COLO668 (cell line): ENCODE data around the gene TNS1.

Experiments
- DNase-seq: peaks from one replicate; lab custom pipeline; 2025; ENCODE audit not compliant: unreplicated experiment; lab: John Stamatoyannopoulos, UW

The TNS1 gene

DNA sequence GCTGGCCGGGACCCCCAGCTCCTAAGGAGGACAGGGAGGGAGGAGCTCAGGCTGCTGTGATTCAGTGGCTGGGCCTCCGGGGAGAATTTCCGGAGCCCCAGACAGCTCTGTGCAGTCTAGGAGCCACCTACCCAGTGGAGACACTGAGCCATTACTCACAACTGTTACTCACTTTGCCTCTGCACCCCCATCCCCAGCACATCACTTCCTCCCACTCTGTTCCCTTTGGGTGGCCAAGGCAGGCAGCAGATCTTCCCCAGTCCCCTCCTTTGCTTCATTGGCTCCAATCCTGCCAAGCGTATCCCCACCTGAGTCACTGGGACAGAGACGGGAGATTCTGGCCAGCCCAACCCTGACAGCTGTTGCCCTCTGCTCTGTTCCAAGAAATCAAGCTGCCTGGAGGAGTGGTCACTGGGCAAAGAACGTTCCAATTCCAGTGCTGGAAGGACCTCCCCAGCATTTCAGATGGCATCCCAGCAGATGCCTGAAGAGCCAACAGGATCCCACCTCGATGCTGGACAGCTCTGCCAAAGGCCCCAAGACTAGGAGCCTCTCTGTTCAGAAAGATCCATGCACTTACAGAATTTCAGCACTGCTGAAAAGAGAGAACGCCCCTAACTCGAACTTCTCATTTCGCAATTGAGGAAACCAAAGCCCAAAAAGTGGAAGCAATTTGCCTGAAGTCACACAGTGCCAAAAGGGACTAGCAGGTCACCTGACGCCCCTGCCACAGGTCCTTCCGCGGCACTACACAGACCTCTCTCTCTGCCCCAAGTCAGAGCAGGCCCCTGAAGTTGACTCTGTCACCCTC is 68.3 kb downstream of the TNS1 start:
- no peak for DNase-seq

DNA sequence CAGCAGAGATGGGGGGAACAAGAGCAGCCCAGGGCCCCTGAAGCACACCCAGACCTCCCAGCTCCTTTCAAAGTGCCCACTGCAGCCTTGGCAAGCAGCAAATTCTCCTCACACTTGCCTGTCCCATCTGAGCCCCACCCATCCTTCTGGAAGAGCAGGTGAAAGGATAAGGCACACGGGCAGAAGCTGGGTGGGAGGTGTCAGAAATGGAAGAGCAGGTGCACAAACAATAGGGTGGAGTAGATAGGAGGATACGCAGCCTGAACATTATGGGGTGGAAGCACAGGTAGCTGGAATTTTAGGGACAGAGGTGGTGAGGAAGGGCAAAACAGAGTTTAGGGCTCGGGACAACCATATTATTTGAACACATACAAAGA is 69.2 kb downstream of the TNS1 start:
- DNase-seq: peak; percentile 76

DNA sequence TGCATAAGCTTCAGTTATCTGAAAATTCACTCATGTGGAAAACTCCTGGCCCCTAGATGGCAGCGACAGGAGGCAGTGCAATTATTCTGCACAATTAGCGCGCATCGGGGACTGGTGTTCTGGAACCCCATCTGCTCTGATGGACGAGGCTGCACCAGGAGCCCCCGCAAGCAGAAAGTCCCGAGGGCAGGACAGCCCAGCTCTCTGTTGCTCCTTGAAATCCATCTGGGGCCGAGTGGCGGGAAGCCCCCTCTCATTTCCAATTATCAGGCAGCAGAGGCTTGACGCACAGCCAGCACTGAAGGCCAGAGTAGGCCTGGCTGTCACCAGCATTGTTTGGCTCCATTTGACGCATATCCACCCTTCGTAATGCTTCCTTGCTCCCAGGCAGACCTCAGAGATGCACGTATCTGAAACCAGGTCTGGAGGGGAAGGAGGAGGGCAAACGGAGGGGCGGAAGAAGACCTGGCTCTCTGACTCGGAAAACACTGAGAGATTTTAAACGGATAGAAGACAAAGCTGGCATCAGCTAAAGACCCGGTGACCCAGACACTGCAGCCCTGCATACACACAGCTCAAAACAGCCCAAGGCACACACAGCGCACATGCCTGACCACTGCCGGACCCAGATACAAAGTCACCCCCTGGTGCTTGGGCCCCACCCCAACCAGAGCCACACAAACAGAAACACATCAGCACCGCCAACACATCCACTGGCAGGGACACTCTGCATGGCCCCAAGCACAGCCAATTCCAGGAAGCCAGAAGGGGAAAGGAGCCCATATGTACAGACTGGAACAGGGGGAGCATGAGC is 69.8 kb downstream of the TNS1 start:
- peak; percentile 65 for DNase-seq

DNA sequence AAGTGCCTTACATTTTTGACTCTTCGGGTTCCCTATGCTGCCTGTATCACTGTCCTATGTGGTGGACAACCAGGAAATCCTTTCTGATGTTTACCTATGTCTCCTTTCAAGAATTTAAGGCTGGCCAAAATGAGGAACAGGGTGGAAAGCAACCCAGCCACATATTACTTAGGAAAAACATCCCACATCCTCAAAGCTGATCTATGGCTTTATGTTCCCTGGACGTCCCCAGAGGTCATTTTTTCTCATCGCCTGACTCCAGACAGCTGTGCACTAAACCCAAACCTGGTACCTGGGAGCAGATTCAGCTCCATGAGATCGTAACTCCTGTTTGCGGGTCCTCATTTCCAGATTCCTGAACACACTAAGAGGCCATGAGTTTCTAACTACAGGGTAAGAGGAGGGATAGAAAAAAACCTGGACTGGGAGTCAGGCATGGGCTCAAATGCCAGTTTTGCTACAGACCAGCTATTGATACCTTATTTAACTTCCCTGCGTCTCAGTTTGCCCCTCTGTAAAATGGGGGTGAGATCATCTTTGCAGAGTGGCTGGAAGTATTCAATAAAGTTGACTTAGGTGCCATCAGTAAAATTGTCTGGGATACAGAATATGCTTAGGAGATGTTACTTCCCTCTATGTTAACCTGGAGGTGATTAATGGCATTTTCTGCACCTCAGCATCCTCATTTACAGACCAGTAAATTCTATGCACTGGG is 70.8 kb downstream of the TNS1 start:
- DNase-seq: no peak

DNA sequence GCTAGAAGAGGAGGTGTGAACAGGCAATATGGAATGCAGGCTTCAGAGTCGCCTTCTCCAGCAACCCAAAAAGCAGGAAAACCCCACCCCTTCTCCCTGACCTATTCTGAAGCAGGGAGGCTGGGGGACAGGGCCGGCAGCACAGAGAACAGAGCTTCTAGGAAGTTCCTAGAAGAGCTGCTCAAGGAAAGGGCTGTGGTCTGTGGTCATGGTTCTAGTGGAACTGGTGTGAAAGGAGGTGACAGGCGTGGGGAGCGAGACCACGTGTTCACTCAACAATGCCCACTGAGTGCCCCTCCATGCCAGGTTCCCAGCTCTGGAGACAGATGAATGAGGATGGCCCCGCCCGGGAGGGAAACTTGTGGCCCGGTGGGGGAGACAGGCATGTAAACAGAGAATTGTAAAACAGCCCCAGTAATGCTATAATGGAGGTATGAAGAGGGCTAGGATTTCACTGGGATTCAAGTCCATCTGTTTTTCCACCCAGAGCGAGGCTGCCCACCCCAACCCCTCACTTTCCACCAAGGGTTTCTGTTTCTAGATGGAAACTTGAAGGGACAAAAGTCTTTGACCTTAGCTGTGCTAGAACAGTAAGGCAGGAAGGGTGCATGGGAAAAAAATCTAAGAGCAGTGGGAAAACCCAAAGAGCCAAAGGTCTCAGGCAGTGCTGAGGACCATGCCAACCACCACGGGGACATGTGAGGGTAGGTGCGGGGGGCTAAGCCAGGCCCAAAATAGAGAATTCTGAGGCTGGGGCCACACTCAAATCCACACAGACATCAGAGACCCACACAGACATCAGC is 71.8 kb downstream of the TNS1 start:
- no peak for DNase-seq

DNA sequence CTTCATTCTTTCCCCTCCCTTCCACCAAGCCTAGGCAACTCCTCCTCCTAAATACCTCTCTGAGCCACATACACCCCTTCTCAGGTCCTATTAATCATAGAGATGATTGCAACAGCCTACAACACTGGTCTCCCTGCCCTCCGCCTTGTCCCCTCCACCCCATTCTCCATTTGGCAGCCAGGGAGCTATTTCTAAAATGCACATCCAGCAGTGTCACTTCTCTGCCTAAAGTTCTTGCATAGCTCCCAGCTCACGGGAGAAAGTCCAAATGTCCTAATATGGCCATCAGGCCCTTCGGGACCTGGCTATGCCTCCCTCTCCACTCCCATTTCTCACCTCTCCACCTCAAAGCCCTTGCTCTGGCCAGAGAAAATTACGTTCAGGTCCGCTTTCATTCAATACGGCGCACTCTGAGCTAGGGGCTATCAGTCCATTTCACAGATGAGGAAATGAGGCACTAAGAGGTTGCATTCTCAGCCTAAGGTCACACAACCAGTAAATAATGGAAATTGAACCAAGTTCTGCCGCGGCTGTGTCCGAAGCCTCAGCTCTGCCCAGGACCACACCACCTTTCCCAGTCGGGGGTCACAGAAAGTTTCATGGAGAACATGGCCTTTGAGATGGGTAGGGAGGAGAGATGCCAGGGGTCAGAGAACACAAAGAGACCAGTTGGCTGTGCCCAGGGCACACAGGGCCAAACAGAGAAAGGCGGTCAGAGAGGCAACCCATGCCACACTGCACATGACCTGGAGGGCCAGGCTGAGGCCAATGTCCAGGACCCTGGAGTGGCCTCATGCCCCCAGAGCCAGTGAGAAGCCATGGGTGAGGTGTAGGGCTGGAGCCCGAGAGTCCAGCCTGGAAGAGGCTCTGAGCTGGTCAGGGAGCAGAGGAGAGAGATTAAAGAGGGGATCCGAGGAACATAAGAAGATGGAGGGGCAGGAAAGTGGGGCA is 72.8 kb downstream of the TNS1 start:
- DNase-seq: no peak

DNA sequence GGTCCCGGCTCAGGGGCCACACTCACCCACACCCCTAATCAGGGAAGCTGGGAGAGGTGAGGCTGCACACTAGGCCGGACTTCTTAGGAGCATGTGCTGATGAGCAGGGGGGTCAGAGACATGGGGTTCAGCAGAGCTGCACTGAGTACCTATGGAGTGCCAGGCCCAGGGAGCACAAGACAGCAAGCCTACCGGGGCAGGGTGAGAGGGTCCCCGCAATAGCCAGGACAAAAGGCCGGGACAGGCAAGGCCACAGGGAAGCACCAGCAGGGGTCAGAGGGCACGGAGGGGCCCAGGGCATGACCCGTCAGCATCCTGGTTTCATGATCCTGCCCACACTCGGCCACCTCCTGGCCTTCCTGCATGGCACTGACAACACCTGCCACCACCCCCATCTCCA is 73.5 kb downstream of the TNS1 start:
- DNase-seq: no peak

DNA sequence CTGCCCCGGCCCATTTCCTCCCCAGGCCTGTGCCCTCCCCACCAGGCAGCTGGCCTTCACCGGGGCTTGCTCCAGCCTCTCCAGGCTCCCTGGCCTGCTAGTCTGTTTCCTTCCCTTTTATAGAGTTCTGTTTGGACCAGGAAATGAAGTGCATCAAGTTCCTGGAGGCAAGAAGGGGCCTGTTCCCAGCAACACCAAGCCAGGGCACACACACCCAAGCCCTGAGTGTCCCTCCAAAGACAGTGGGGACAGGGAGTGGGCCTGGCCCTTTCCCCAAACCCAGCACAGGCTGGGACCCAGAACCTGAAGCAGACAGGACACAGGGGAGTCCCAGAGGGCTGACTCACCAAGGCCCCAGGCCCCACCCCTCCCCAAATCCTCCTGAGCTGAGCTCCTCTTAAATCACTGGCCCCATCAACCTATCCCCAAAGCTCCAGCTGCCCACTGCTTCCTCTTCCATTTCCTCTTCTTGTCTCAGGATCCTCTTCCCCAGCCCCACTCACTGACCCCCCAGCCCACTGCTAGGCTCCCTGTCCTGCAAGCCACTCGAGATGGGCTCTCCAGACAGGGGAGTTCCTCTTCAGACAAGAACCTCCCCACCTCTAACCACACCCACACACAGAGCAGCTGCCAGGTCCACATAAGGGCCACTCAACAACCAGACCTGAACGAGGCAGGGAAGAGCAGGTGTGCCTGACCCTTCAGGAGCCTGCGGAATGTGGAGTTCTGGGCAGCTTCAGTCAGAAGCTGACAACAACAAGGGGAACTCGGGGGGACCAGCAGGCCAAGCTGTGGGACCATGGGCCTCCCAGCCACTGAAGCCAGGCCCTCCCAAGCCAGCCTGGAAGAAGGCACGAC is 74.2 kb downstream of the TNS1 start:
- DNase-seq: peak; percentile 86

DNA sequence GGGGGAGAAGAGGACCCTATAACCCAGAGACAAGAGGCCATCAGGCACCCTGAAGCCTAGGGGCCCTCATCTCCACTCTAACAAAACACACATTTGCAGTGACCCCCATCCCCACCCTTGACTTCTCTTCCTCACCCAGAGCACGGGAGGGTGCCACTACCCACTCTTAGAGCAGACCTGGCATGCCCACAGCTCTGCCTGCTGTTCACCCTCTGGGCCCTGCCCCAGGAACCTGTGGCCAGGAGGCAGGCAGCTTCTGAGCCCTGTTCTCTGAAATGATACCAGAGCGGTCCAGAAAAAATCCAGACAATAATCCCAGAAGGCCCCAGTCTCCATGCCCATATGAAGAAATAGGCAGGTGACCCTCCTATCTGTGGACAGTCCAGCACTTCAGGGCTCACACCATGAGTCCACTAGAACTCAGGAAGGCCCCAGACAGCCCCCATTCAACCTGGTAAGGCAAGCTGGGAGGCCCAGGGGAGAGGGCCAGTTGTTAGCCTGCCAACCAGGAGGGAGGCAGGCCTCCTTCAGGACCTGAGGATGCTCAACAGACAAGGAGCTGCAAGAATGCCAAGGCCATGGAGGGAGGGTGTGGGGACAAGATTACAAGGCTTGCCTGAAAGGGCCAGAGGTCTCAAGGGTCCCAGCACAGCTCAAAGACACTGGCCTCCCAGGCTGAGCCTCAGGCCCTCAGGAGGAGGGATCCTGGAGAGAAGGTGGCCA is 75.0 kb downstream of the TNS1 start:
- DNase-seq: no peak

DNA sequence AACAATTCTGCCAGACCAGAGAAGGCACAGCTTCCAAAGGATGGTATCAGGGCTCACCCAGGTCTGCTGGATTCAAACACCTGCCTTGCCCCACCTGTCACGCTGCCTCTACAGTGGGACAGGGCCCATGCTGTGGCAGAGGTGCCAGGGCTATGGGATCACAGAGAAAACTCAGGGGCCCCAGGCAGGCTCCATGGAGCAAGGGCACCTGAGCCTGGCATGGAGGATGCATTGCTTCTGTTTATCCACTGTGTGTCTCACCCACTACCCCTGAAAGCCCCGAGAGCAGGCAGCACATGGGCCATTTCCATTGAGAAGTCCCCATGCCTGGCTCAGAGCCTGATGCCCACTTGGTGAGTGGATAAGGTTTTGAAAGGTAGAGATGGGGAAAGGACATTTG is 76.0 kb downstream of the TNS1 start:
- no peak for DNase-seq

DNA sequence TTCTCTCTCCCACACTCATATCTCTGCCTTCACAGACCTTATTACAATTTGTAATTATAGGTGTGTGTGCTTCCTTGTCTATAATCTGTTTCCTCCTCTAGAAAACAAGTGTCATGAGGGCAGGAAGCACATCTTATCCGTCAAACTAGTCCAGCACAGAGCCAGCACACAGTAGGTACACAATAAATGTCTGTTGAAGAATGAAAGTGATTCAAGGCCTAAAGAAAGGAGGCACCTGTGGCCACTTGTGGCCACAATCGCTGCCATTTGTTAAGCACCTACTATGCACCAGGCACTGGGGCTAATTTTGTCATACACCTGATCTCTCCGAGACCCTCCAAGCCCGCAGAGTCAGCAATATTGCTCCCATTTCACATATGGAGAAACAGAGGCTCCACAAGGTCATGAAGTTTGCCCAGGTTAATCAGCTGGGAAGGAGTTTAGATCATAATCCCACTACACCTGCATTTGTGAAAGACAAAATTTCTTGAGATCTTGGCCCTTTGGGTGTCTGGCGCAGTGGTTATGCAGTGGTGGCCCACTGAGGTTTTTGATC is 78.4 kb downstream of the TNS1 start:
- DNase-seq: no peak

DNA sequence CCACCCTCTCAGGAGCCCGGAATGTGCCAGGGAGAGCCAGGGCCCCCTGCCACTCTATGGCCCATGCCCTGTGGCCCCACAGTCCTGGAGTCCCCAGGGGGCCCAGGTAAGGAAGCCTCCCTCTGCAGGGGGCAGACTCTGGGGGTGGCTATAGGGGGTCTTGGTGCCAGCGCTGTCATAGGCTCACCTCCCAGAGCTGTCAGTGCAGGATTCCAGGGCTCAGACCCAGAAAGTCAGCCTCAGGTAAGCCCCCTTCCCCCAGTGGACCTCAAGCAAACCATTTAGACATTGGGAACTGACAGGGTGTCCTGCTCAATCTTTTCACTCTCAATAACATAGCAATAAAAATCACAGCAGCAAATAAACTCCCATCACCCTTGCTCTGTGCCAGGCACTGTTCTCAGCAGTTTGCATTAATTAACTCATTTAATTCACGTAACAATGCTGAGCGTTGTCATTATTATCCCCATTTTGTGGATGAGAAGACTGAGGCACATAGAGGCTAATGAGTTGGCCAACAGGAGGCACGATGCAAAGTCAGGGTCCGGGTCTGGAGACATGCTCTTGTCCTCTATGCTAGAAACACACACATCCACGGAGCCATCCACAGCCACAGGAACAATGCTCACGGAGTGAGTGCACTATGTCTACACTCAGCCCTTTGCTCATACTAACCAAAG is 79.6 kb downstream of the TNS1 start:
- no peak for DNase-seq

DNA sequence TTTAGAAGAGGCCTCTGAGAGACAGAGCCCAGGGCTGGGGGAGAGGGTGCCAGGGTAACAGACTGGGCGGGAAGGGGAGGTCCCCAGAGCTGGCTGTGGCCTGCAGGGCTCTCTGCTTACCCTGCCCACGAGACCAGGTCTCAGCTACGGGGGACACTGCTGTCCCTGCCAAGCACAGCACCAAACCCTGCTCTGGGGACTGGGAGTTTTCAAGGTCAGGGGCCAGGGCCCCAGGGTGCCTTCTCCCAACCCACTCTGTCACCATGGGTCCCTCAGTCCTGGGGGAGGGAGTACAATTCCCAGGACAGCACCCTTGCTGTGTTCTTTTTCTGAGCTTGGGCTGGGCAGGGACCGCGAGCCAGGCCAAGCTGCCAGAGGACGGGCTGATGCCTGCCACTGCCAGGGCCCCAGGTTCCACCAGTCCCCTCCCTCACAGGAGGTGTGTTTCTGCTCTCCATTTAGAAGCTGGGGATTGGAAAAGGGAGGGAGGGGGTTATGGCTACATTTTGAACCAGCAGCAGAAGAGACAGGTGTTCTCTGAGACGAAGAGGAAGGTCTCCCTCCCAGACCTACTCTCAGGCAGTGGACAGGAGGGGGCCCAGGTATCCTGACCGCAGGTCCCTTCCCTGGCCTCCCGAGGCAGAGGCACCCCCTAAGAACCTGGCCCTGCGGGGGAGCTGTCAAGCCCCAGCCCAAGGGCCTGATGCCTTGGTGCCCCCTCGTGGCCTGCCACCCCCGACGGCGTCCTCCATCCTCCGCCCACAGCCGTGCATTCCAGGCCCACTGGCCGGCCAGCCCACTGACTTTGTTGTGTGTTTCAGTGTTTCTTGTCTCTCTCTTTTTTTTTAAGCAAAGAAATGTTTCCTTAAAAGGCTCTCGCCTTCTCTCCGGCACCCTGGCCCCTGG is 80.4 kb downstream of the TNS1 start:
- DNase-seq: no peak

DNA sequence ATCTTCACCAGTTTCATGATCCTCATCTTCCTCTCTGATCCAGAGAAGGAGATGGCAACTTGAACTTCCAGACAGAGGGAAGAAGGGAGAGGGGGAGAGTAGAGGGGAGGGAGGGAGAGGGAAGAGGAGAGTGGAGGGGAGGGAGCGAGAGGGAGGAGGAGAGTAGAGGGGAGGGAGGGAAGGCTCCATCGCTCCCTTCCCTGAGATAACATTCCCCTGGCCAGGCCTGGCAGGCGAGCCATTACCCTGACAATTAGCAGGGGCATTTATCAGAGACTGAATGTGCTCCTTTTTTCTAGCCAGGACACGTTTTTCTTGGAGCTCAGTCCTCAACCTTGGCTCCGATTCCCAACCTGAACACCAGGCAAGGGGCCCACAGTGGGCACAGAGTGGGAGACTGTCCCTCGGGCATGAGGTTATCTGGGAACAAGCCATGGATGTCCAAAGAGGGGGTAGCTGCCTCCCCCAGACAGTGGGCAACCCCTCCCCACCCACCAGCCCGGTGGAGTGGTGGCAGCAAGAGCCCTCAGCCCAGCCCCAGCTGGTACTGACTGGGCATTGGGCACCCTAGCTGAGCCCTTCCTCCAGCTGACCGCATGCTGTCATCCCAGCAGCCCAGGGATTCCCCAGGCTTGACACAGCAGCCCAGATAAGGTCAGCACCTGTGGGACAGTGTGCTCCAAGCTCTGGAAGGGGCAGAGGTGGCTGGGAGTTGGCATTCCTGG is 81.8 kb downstream of the TNS1 start:
- no peak for DNase-seq

DNA sequence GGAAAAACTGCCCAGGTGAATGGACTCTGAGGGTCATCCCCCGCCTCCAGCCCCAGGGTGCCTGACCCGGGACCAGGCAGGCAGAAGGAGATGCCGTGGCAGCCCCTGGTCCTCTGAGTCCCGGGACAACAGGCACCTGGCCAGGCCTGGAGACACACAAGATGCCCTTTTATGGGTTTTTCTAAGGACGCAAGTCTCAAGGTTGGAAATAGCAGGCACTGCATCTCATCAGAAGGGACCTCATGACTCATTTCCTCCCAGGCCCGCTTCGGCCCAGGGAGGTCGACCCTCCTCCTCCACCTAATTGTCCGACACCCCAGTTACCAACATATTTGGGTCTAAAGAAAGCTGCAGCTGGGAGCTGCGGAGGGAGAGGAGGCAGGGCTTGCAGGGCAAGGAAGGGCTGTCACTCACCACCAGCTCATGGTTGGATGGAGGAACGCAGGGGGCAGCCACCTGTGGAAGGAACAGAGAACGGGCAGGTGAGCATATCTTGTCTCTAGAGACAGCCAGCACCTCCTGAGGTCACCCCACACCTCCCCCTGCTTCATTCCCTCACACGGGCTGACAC is 82.9 kb downstream of the TNS1 start:
- DNase-seq: no peak
